GM19328 (cell line): ENCODE measurements around the gene C18orf63.
"Not testable (repeated sequence)": the region's sequence is repeated elsewhere in the genome, so short reads cannot be mapped to it uniquely, and the experiment has no call there.

Experiments used
- ATAC-seq: cut with Tn5 transposase; IDR thresholded peaks from one replicate; pipeline ENCODE4 v1.9.1; 2021; ENCODE audit warnings: mild to moderate bottlenecking, moderate library complexity; ENCODE audit not compliant: unreplicated experiment

C18orf63 gene

DNA sequence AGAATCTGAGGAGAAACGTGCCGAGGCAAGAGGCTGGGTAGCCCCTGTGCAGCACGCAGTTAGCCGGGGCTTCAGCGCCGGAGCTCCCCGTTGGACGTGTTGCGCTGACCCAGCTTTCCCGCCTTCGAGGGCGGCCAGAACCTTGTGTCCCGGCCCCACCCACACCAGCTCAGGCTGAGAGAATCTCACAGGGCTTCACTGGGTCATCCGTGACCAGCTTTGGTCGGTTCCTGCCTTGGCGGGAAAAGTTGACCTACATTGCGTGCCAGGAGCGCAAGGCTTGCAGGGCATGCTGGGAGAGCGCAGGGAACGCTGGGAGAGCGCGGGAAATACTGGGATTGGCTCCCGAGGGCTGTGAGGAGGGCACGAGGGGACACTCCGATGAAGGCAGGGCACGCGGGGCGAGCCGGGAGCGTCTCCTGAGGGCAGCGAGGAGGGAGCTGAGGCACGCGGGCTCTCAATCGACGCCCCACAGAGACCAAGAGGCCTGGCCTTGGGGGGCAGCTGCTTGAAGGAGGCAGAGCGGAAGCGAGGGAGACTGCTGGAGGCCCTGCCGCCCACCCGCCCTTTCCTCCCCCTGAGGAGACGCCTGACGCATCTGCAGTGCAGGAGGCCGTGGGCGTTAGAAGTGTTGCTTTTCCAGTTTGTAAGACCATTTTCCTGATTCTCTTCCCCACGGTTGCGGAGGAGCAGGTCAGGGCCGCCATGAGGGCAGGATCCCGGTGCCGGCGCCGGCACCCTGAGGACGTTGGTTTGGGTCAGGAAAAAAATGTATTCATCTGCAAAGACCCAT is at the start of gene C18orf63:
Gene C18orf63 (plus strand): TSS at position 376 of the 793 bp plus-strand sequence. CDS start 2,027 bp downstream, outside the sequence.
- ATAC-seq, result no peak

DNA sequence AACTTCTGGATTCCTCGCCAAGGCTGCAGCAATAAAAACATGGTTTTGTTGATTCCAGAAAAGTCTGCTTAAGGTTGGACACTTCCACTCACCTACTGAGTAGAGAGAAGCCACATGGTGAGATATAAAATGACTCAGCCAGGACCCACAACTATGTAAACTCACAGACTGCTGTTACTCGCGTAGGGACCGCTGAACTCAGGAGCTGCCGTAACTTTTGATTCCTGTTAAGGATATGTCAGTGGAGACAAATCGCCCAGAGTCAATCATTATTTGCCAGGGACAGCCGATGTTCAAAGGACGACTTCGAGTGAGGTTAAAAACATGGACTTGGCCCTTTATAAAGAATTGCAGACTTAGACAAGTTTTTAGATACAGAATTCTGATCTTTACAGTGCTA is 49.5 kb upstream of the C18orf63 start:
- no peak for ATAC-seq

DNA sequence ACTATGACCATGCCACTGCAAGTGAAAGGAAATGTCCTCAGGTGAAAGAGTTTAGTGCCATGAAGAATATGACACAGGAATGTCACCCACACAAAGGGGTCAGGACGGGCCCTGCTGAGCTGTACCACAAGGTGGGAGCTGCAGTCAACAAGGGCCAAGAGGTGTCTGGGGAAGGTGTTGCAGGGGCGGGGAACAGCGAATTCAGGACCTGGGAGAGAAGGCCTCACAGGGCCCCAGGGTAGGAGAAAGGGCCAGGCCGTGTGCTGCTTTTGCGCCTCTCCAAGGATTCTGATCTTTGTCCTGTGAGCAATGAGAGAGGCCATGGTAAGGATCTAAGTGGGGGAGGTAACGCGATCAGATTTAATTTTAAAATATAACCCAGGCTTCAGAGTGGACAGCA is 47.5 kb upstream of the C18orf63 start:
- no peak for ATAC-seq

GRCh38 chr18:74268933-74269620 is 46.6 kb upstream of the C18orf63 start:
- ATAC-seq, result no peak

DNA sequence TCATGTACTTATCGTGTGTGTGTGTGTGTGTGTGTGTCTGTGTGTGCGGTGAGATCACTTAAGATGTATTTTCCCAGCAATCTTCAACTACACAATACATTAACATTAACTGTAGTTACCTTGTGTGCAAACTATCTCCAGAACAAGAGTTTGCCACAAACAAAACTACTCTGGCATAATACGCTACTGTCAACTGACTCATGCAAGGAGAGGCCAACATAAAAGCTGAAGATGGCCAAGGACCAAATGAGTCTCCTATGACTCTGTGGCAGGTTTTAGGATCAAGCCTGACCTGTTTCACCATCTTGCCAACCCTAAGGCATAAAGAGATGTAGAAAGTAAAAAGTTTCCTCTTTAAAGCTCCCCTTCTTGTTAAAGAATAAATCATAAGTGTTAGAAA is 44.0 kb upstream of the C18orf63 start:
- no peak for ATAC-seq

DNA sequence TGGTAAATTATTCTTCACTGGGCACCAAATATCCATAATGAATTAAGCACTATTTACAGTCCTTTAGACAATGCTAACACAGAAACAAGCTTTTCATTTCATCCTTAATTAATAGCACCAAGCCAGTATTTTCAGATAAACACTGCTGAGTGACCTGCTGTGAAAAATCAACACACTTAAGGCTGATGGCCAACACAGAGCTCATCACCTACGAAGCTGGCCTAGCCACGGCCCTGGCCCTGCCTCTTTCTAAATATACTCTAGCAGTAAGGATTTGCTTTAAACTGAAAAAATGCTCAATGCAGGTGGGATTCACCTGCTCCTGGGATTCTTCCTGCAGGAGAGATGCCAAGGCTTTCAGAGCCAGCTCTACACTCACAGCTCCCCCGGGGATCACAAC is 42.2 kb upstream of the C18orf63 start:
- no peak for ATAC-seq

- ATAC-seq, result no peak
Measured at GRCh38 chr18:74274700-74275099, 40.9 kb upstream of the C18orf63 start.

DNA sequence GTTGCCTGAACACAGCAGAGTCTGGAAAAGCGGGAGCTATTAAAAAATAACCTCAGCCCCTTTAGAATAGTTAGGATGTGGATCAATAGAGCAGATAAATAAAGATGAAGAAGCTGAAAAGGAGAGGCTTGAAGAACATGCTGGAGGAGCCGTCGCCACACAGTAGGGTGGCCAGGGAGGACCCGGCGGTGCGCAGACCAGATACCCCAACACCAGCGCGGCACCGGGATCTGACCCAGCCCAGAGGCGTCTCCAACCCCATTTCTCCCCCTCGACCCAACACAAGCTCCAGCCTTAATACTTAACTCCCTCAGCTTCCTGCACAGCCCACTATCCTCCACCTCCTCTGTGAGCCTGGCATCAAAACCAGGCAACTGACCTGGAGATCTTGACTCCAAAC is 39.9 kb upstream of the C18orf63 start:
- no peak for ATAC-seq

DNA sequence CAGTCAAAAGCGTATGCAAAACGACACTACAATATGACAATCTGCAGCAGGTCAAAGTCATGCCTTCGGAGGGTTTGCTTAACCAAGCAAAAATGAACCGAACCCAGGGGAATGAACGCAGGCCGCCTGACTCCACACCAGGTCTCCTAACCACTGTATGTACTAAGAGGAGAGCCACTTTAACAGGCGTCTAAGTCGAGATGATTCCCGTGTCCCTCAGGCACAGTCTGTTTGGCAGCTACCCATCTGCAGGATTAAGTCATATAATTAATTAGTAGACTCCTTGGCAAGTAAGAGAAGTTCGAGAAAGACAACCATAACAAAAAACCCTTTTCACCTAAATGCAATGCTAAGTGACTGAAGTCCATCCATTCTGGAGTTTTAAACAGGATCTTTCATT is 39.0 kb upstream of the C18orf63 start:
- no peak for ATAC-seq

DNA sequence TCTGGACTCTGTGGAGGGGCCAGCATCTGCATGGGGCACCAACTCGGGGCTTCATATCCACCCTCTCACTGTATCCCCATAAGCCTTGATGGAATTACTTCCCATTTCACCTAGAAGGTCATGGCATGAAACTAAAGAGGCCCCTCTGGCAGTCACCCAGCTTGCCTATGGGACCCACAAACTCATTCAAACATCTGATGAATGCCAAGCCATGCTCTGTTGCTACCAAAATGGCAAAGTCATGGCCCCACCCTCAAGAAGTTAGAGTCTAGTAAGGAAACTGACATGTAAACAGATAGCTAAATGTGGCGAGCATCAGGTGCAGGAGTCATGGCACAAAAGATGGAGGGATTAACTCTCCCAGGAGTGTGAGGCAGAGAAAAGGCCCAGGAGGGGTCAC is 38.3 kb upstream of the C18orf63 start:
- ATAC-seq, result no peak

GRCh38 chr18:74278058-74278457 is 37.6 kb upstream of the C18orf63 start:
- no peak for ATAC-seq

GRCh38 chr18:74278983-74279382 is 36.7 kb upstream of the C18orf63 start:
- ATAC-seq, result no peak

DNA sequence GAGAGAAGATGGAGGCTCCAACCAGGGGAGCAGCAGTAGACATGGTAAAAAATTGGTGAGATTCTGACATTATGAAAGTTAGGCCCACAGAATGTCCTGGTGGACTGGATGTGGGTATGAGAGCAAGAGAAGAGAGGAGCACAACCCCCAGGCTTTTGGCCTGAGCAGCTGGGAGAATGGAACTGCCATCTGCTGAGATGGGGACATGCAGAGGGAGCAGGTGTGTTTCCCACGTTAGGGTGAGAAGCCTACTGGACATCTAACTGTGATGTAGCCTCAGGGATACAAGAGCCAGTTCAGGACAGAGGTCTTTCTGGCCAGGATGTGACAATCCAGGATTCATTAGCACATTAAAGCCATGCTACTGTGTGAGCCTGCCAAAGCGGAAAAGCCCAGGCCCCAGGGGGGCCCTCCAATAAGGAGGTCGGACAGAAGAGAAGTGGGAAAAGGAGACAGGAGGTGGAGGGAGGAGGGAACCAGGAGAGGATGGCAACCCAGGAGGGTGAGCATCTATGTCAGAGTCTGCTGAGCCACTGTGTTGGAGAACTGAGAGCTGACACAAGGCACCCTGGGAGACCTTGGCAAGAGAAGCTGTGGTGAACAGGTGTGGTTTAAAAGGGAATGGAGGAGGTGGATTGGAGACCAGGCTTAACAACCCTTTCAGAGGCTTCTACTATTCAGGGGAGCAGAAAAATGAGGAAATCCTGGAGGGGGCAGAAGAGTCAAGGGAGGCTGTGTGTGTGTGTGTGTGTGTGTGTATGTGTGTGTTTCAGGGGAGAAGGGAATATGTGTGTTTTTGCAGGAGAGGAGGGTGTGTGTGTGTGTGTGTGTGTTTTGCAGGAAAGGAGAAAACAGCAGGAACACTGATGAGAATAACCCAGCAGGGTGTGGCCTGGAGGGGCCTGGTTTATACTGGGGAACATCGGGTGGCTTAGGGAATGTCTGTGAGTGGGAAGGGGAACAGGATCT is 34.3 kb upstream of the C18orf63 start:
- ATAC-seq, result no peak

DNA sequence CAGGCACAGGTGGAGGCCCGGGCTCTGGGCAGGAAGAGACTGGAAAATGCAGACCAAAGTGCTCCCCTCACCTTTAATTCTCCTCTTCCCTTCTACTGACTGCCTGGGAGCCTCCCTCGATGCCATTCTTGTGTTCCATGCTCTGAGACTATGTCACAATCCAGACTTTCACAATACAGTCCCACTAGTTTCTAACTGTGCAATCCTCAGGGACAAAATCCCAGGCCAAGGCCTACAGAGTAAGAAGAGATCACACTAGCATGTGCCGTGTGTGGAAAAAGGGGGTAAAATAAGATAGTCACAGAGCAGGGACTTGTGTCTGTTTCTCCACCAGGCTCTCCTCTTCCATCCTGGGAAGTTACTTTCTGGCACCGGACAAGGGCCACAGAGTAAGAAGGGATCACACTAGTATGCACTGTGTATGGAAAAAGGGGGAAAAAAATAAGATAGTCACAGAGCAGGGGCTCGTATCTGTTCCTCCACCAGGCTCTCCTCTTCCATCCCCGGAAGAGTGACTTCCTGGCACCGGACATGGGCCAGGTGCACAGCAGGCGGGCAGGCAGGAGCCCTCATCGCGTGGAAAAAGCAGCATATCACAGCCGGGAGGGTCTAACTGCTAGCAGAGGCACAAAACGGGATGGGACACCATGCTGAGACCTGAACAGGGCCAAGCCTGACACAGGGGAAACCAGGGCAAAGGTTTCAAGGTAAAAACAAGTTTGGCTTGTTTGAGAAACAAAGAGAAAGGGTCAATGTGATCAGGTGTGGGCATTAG is 33.5 kb upstream of the C18orf63 start:
- no peak for ATAC-seq

DNA sequence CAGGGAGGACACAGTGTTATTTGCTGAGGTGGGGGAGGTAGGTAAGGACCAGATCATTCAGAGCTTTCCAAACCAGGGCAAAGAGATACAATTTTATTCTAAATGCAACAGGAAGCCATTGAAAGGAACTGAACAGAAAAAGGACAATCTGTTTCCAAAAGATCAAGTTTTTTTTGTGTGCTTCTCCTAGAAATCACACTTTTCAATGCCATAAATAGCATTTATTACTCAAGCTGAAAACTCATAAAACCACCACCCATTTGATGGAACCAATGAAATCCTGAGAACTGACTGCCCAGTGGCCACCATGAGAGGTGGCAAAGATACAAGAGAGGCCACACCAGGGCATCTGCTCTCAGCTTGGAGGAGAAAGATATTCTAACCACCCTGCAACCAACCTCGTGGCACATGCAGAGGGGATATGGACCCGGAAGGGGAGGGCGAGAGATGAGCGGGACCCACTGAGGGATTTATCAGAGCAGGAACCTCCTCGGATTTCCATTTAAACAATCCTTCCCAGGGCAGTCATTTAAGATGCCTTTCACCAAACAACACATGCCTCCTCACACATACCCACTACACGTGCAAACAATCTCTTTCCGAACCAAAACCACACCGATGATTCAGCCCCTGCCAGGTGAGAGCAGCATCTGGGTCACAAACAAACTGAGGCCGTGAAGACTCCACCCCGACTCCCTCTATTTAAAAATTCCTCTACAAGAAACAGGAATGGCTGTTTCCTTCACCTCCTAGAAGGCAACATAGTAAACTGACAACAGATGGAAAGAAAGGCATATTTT is 32.7 kb upstream of the C18orf63 start:
- no peak for ATAC-seq

- ATAC-seq, result no peak
Measured at GRCh38 chr18:74283646-74284045, 32.0 kb upstream of the C18orf63 start.

DNA sequence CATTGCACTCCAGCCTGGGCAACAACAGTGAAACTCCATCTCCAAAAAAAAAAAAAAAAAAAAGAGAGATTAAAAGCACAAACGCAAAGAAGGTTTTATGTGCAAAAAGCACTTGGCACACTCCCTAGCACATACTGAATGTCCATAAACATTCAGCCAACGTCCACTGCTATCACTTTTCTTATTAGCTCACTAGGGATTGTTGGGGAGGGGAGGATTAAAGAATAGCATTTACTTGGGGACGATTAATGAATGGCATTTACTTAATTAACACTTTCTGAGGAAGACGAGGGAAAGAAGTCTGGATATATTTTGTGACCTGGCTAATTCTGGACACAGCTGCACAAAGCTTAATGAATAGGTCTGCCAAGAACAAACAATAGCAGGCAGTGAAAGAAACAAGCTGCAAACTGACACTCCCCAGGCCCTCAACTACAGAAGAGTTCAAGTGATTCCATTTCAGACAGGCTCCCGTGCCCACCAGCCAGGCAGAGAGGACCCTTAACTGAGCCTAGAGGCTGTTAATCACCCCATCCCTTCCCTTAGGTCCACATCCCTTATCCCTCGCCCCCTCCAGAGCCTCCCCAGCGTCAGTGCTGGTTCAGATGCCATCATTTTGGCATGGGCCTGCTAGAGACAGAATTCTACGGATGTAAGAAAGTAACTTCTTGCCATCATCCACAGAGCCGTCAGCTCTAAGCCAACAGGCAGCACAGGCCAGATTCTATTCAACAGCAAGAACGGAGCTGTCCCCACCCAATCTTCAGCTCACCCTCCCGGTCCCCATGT is 31.3 kb upstream of the C18orf63 start:
- no peak for ATAC-seq

- ATAC-seq, result no peak
Measured at GRCh38 chr18:74284980-74285355, 30.7 kb upstream of the C18orf63 start.

- not testable (repeated sequence) for ATAC-seq
Measured at GRCh38 chr18:74285583-74285982, 30.1 kb upstream of the C18orf63 start.
